CD4-positive, alpha-beta T cell treated with Interleukin-15 for 1 hour (primary cell): ENCODE results near the gene DOCK11.

Experiments
- DNase-seq: peaks from one replicate; pipeline ENCODE4 v3.0.0-alpha.2; 2020

The DOCK11 gene

GRCh38 chrX:118634336-118634735, 138.7 kb downstream of the DOCK11 start:
- DNase-seq: no peak

- no peak for DNase-seq
Observed at GRCh38 chrX:118637997-118638396, 142.4 kb downstream of the DOCK11 start.

- DNase-seq: no peak
Observed at GRCh38 chrX:118644378-118644777, 148.8 kb downstream of the DOCK11 start.

- DNase-seq: no peak
Observed at GRCh38 chrX:118652717-118653116, 157.1 kb downstream of the DOCK11 start.

- no peak for DNase-seq
Observed at GRCh38 chrX:118654331-118654730, 158.7 kb downstream of the DOCK11 start.

- no peak for DNase-seq
Observed at GRCh38 chrX:118655561-118656246, 160.1 kb downstream of the DOCK11 start.

- no peak for DNase-seq
Observed at GRCh38 chrX:118657413-118657812, 161.8 kb downstream of the DOCK11 start.

- DNase-seq: no peak
Observed at GRCh38 chrX:118660085-118660484, 164.5 kb downstream of the DOCK11 start.

GRCh38 chrX:118665204-118665603, 169.6 kb downstream of the DOCK11 start:
- no peak for DNase-seq

GRCh38 chrX:118666521-118666920, 170.9 kb downstream of the DOCK11 start:
- DNase-seq: no peak

GRCh38 chrX:118669435-118669834, 173.8 kb downstream of the DOCK11 start:
- DNase-seq: no peak

GRCh38 chrX:118675326-118675965, 179.8 kb downstream of the DOCK11 start:
- DNase-seq: peak; percentile 17

GRCh38 chrX:118675966-118676349, 180.3 kb downstream of the DOCK11 start:
- no peak for DNase-seq

GRCh38 chrX:118677318-118677717, 181.7 kb downstream of the DOCK11 start:
- no peak for DNase-seq

GRCh38 chrX:118679290-118679689, 183.7 kb downstream of the DOCK11 start:
- no peak for DNase-seq

- no peak for DNase-seq
Observed at GRCh38 chrX:118682258-118683014, 186.8 kb downstream of the DOCK11 start.

GRCh38 chrX:118685393-118685792, 189.8 kb downstream of the DOCK11 start:
- DNase-seq: no peak

- no peak for DNase-seq
Observed at GRCh38 chrX:118688935-118689334, 193.3 kb downstream of the DOCK11 start.

- no peak for DNase-seq
Observed at GRCh38 chrX:118693843-118694242, 198.2 kb downstream of the DOCK11 start.

GRCh38 chrX:118694638-118695037, 199.0 kb downstream of the DOCK11 start:
- DNase-seq: no peak

GRCh38 chrX:118698516-118699170, 203.0 kb downstream of the DOCK11 start:
- DNase-seq: peak; percentile 40

GRCh38 chrX:118702741-118703140, 207.1 kb downstream of the DOCK11 start:
- no peak for DNase-seq

- no peak for DNase-seq
Observed at GRCh38 chrX:118706681-118707080, 211.1 kb downstream of the DOCK11 start.
